Left cardiac atrium (tissue), 4 donors: ENCODE results near the gene KIF1B. TPM values are rescaled to one million over a fixed set of nuclear protein-coding genes. Genes with fewer than 3 reads are reported as not detected.
A peak's percentile ranks its signal among the peaks of the same experiment; 100 is the strongest.

Experiments used
- ATAC-seq, 2 donors: fragments of 200-7000 bp; cut with Tn5 transposase; one replicate each; pipeline ENCODE4 v1.9.1; 2020; ENCODE audit warnings: mild to moderate bottlenecking in 2 of 2, moderate library complexity in 2 of 2
- DNase-seq: peaks from one replicate; pipeline ENCODE4 v3.0.0-alpha.2; 2020
- intact Hi-C, 2 donors: fragments of 100-400 bp; cut with DNase I; formaldehyde crosslinking; loops; one replicate each; pipeline versions ENCODE4 v1.14.1 to v1.15.1; 2022 to 2023
- total RNA-seq, 2 donors: library from RNA; stranded (reverse); fragmentation: NEBNext Ultra II Directional; extraction: Animal tissue kit (Norgen Biotek cat#: 25700); gene quantifications; one replicate each; pipeline ENCODE4 v1.2.1, GENCODE V29; 2021
- donor health status: DM: no; HTN: yes; CAD: no.
- donor health status: DM: no; HTN: yes; CAD: no; lungs with severe emphysema.
- donor health status: DM: yes; HTN: yes; CAD: no.
- donor health status: Dilated cardiomyopathy.

KIF1B gene
- total RNA-seq, 2 donors from 2014 or later = 46.1 to 54.2 TPM

DNA sequence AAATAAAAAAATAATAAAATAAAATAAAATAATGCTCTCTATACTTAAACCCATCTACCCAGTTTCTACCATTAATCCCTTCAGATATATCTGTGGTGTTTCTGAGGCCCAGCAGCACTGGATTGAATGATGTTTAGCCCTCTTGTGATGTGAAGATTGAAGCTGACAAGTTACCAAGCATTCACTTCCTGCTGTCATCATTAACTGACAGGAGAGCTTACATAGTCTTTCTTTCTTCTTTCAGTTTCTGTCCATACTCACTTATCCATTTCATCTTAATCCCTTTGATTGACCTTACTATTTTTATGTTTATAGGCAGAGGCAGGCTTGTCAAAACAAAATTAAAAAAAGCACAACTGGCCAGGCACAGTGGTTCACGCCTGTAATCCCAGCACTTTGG lies 149.7 kb downstream of the KIF1B start:
- intact Hi-C loops = no loop called here
- ATAC-seq (no peak), DNase-seq (no peak)

DNA sequence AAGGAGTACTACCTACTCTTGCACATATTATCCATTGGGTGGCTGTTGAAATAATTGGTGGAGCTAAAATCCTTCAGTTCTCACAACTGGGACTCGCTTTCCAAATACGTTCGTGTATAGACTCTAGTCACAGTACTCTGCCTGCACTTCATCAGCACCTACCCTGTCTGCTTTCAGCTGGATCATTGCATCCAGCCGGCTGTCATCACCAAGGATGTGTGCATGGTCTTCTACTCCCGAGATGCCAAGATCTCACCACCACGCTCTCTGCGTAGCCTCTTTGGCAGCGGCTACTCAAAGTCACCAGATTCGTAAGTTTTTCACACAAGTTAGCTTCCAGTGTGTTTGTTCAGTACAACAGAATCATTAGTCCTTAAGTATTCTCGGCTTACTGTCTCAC lies 151.1 kb downstream of the KIF1B start:
- DNase-seq (no peak), ATAC-seq (peak; percentile 75 to 91)
- intact Hi-C loops = no loop called here

DNA sequence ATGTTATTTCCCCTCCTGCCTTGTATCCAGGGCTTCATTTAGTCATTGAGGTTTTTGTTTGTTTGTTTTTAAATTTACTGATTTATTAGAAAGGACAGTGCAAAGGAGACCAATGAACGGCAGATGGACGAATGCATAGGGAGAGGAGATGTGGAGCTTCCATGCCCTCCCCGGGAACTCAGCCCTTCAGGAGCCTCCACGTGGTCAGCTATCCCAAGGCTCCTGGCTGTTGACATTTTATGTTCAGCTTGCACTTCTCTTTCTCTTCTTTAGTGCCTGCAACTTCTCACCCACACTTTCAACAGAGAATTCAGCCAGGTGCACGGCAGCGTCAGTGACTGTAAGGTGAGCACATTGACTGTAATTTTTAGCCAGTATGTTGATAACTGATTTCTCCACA lies 157.8 kb downstream of the KIF1B start:
- ATAC-seq = no peak
- no peak for DNase-seq
- intact Hi-C loops = no loop called here

DNA sequence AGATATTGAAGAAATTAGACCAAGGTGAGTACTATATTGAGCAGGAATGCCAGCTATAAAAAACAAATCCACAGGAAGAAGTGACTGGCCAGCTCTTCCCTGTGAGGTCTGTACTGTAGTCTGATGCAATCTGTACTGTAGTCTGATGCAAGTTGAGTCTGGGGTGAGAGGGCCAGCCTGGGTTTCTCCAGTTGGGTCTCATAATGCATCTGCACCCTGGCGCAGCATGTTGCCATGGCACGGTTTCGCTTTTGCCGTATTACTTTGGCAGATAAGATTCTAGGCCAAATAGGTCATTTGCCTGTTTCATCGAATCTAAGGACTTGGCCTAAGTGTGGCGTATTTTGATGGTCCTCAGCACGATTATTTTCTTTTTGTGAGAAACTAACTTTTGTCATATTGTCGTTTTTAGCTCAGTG lies 164.1 kb downstream of the KIF1B start:
- ATAC-seq (no peak), DNase-seq (no peak)
- intact Hi-C loops = loop anchor here in 1 of 2 donors (10.0 kb wide), 1 partner anchor 120 kb away; no protein-coding TSS in a partner anchor

DNA sequence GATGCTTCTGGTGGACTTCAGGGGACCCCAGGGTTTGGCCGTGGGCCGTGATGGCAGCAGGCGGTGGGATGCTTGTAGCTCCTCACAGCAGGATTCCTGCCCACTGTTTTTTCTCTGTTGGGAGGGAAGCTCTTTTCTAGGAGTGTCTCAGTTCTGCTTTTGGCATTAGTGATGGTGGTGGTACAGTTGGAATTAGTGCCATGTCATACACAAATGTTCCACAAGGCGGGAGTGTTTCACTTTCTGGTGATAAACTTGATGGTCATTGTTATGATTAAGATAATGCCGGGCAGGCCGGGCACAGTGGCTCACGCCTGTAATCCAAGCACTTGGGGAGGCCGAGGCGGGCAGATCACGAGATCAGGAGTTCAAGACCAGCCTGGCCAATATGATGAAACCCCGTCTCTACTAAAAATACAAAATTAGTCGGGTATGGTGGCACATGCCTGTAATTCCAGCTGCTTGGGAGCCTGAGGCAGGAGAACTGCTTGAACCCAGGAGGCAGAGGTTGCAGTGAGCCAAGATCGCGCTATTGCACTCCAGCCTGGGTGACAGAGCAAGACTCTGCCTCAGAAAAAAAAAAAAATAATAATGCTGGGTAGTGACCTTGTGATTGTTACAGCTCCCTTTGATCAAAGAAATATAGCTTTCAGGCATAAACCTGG lies 167.1 kb downstream of the KIF1B start:
- intact Hi-C loops = loop anchor here (2.0 to 10.0 kb wide), 3 partner anchors 50 to 117 kb away; no protein-coding TSS in a partner anchor
- ATAC-seq = peak; percentile 85
- DNase-seq = peak; percentile 74

DNA sequence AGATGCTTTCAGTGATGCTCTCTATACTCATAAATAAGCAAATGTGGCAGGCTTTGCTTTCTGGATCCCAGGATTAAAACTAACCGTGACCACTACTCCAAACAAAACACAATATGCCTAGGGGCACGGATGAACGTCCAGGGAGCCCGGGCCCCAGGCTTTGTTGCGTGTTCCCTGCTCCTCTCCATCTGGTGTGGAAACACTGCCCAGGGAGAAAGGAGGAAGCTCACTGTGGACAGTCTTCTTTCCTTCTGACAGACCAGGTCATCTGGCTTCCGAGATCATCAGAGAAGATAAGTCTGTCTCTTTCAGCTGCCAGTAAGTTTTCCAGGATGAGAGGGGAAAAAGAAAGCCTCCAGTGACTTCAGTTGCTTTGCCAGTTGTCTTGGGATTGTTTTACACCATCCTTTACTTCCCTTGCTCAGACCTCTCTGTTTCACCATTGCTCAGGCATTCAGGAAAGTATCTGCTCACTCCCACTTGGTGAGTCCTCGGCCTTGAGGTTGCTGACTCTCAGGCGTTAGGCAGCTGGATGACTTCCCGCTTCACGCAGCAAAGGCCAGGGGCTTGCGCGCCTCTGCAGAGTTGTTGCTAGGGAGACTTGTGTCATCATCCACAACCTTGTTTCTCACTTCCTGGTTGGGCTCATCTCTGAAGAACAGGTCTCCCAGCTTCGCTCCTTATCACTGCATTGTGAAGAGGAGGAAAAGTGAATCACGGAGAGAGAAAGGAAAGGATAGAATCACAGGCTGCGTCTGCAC lies 167.9 kb downstream of the KIF1B start:
- intact Hi-C loops = loop anchor here (5.0 to 10.0 kb wide), 2 partner anchors 49 to 117 kb away; no protein-coding TSS in a partner anchor
- peak; percentile 55 to 60 for ATAC-seq
- DNase-seq = peak; percentile 48

DNA sequence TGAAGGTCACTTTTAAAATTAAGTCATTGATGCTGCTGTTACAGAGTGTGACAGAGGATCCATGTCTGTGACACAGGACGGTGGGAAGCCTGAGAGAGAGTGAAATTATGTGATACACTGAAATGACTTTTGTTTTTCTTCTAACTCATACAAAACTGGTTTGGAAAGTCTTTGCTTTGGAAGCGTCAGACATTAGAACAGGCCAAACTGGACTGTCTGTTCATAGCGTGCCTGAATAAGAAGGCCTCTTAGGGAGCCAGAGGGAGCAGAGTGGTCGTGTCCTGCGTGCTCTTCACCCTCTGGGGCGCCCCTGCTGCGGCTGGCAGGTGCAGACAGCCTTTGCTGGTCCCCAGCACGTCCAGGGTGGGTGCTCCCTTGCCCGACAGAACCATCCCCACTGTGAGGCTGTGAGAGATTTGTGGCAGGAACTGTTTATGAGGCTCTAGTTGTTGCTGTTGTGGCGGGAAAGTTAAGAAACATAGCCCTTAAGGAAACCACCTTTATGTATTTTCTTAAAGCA lies 168.8 kb downstream of the KIF1B start:
- ATAC-seq (no peak), DNase-seq (no peak)
- intact Hi-C loops = loop anchor here (5.0 to 10.0 kb wide), 2 partner anchors 48 to 116 kb away; no protein-coding TSS in a partner anchor

DNA sequence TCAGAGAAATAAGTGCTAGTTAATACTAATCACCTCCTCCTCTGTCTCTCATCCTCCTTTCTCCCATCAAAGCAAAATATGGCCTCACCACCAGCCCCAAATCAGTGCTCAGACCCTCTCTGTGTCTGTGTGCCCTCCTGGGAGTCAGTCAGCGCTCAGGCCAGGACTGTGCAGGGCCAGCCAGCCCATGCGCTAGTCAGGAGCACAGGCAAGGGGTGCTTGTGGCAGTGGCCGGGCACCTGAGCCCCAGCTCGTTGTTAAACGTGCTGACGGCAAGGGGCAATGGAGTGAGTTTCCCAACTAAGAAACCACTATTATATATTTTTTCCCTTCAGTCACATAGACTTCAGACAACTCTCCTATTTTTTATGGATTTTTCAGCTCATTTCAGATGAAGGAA lies 169.3 kb downstream of the KIF1B start:
- intact Hi-C loops = loop anchor here (5.0 to 10.0 kb wide), 2 partner anchors 48 to 115 kb away; no protein-coding TSS in a partner anchor
- no peak for ATAC-seq
- no peak for DNase-seq

DNA sequence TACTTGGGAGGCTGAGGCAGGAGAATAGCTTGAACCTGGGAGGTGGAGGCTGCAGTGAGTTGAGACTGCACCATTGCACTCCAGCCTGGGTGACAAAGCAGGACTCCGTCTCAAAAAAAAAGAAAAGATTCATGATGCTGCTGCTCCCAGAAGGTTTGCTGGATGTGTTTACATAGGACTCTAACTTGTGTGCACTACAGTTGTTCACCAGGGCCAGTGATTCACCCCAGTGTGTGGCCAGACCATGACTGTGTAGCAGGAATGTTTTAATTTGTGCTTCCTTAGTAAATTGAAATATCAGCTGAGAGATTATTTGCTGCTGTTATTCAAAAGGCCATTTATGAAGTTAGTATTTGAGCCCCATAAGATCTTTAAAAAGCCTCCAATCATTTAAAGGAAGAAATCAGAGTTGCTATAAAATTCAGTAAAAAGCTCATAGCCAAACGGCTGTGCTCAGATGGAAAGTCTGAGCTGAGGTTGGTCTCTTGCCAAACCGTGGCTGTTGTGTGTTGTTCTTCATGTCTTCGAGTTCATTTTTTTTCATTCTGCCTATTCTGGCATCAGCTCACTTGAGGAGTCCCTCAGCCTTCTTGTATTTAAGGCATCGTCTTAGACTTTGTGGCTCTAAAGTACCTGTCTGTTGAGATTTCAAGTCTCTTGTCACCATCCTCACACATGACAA lies 170.4 kb downstream of the KIF1B start:
- intact Hi-C loops = no loop called here
- DNase-seq (peak; percentile 30), ATAC-seq (peak in 1 of 2 donors; percentile 75)

DNA sequence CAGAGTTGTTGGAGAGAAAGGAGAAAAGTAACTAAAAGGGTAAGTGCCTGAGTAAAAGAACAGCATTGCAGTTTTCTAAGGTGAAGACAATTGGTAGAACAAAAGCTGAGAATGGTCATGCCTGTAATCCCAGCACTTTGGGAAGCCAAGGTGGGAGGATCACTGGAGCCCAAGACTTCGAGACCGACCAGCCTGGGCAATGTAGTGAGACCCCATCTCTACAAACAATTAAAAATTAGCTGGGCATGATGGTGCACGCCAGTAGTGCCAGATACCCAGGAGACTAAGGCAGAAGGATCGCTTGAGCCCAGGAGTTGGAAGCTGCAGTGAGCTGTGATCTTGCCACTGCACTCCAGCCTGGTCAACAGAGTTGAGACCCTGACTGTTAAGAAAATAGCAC lies 173.3 kb downstream of the KIF1B start:
- no peak for DNase-seq
- intact Hi-C loops = no loop called here
- ATAC-seq = no peak

DNA sequence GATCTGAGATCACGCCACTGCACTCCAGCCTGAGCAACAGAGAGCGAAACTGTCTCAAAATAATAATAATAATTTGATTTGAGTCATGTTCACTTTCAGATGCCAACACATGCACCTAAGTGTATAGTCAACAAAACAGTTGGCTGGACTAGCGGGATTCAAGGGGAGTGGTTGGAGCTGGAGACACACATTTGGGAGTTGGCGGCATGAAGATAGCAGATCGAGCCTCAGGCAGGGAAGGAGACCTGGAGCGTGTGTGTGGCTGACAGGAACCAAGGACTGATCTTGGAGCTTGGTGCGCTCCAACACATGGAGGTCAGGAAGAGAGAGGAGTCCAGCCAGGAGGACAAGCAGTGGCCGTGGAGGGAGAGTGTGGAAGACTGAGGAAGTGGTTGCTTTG lies 173.8 kb downstream of the KIF1B start:
- intact Hi-C loops = no loop called here
- DNase-seq (no peak), ATAC-seq (no peak)

DNA sequence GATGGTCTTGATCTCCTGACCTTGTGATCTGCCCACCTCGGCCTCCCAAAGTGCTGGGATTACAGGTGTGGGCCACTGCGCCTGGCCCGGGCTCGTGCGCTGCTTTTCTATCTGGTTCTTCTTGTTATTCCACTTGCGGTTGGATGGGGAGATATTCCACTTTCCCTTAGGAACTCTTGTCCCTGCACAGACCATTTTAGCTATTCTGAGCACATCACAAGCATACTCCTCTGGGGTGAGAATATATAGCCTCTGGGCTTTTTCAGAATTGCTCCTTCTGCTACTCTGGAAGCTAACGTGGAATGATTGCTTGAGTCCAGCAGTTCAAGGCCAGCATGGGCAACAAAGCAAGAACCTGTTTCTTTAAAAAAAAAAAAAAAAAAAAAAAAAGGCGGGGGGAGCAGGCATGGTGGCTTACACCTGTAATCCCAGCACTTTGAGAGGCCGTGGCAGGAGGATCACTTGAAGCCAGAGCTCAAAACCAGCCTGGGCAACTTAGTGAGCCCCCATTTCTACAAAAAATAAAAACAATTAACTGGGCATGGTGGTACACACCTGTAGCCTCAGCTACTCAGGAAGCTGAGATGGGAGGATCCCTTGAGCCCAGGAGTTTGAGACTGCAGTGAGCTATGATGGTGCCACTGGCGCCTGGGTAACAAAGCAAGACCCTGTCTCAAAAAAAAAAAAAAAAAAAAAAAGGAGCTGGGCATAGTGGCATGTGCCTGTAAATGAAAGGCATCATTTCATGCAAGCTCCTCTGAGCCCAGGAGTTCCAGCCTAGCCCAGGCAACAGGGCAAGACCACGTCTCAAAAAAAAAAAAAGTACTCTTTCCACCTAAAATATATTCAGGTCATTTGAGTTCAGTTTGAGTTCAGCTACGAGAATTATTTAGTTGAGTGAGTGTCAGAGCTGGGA lies 176.6 kb downstream of the KIF1B start:
- DNase-seq = no peak
- intact Hi-C loops = no loop called here
- ATAC-seq = no peak

DNA sequence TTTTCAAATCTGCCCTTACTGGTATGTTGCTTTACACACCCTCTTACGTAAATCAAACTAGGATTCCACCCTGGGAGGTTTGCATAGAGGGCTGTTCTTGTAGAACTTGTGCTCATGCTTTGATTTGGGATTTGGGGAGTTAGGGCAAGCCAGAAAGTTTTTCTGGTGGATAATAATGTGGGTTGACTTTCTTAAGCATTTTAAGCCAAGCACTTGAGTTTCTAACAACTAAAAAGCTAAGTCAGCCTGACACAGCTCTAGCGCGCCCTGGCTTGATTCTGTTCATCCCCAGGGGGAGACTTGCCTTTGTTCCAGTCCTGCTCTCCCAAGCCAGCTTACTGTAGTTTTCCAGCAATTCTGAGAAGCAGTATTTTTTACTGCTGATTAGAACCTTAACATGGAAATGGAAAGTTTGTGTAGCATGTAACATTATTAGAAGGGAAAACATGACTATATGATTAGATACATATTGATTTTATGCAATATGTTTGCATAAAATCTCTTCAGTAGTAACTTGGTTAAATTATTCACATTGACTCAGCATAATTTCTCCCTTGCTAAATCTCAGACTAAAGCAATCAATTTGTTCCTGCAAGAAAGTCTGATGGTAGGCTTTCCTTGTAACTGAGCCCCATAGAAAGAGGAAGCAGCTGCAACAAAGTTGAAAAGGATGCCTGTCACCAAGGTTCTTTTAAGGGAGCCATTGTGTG lies 177.5 kb downstream of the KIF1B start:
- DNase-seq (peak; percentile 43), ATAC-seq (peak; percentile 78 to 94)
- intact Hi-C loops = no loop called here

DNA sequence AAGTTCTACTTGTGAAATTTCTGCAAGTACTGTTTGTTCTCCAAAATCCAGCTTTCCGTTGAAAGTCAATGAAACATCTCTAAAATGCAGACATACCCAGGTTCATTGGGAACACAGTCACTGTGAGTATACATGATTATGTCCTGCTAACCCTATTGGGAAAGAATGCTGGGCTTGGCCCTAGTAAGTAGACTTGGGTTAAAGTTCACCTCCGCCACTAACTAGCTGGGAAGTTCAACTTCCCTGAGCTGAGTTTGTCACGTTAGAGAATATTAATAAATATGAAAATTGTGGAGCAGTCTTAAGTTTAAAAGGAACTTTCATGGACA lies 178.0 kb downstream of the KIF1B start:
- intact Hi-C loops = no loop called here
- ATAC-seq = no peak
- DNase-seq = no peak

DNA sequence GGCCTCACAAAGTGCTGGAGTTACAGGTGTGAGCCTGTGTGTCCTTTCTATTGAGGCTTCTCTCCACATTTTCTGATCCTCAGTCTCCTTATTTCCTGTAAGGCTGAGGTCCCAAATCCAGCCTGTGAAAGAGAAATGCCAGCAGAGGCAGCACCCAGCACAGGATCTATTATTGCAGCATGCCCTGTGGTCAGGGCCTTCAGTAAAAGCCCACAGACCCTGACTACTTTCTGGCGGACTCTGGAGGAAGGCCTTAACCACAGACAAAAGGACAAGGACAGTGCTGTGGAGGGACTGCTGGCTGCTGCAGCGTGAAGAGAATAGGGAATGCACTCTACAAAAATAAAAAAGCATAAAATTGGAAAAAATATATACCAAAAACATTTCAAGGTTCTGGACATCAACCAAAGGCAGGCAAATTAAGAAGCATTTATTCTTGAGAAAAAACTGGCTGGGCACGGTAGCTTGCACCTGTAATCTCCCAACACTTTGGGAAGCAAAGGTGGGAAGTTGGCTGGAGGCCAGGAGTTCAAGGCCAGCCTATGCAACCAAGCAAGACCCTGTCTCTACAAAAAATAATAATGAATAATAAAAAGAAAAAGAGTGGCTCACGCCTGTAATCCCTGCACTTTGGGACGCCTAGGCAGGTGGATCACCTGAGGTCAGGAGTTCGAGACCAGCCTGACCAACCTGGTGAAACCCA lies 179.1 kb downstream of the KIF1B start:
- intact Hi-C loops = no loop called here
- ATAC-seq (no peak), DNase-seq (no peak)

DNA sequence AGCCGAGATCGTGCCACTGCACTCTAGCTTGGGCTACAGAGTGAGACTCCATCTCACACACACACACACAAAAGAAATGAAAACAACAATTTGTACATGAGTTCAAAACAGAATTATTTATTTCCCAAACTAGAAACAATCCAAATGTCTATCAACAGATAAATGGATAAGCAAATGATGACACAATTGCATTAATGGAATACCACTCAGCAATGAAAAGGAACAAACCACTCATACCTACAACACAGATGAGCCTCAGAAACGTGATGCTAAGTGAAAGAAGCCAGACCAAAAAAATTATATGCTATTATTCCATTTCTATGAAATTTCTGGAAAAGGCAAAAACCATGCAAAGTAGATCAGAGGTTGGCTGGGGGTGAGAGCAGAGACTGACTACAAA lies 186.5 kb downstream of the KIF1B start:
- no peak for DNase-seq
- intact Hi-C loops = no loop called here
- no peak for ATAC-seq

DNA sequence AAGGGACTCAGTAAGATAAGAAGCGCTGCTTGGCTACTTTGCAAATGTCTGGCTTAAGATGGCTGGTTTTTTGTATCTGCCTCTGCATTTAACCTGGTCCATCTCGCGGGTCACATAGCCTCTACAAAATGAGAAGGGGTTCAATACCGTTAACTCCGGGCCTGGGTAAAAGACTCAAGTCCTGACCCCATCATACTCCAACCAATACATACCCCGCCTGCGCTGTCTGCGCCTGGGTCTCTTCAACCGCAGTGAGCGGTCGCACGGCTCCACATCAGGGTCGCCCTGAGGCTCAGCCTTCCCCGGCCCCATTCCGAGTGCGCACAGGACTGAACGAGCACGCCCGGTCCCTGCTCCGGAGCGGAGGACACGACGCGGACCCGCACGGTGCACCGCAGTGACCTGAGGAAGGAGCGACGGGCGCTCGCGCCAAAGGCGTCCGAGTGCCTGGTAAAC lies 187.9 kb downstream of the KIF1B start:
- DNase-seq = no peak
- intact Hi-C loops = no loop called here
- ATAC-seq = no peak
